Measurements from ENCODE around the gene NAA60. TPM values are rescaled to one million over a fixed set of nuclear protein-coding genes. Genes with fewer than 3 reads are reported as not detected.
A peak's percentile ranks its signal among the peaks of the same experiment; 100 is the strongest.

Gene NAA60
- total and polyA plus RNA-seq, 4 donors, result 16.6 to 57.7 (median 48.5) TPM

GRCh38 chr16:3487521-3488410, 44.3 kb downstream of the NAA60 start:
- H3K9me3 ChIP-seq (ENCODE audit: control insufficient read depth in 4 of 4, insufficient read depth in 3 of 4, low read length in 3 of 4), result no peaks in the 10 kb centered on the region
- peaks cover 0 to 4% (median 0%) of the 10 kb centered on the region in 5 donors for H3K4me1 ChIP-seq (ENCODE audit: control insufficient read depth in 5 of 5, insufficient read depth in 5 of 5, low read length in 5 of 5)
- TF ChIP-seq CTCF (IDR thresholded peaks at IDR 0.05; ENCODE audit: control extremely low read depth, extremely low read depth), result no peak
- 86% methylated on average over 24 of the region's 24 CpGs for WGBS, 2 donors
- ATAC-seq (ENCODE audit: insufficient read depth, low FRiP score) (no peak), DNase-seq (peak in 1 of 3 donors; percentile 21)
- H3K36me3 ChIP-seq (ENCODE audit: control insufficient read depth in 4 of 4, insufficient read depth in 4 of 4, low read length in 4 of 4), result peaks cover 3 to 45% (median 9%) of the 10 kb centered on the region in 4 donors
- H3K27me3 ChIP-seq (ENCODE audit: control insufficient read depth in 3 of 3, insufficient read depth in 3 of 3, low read length in 2 of 3), result no peaks in the 10 kb centered on the region
- no peak overlapping the region for H3K27ac ChIP-seq (ENCODE audit: low read depth in 1 of 2, low read length in 1 of 2)
- H3K9ac ChIP-seq (ENCODE audit: insufficient read depth in 1 of 2, low read length in 2 of 2), result no peak overlapping the region
- no peak overlapping the region for H3K4me3 ChIP-seq

- Histone ChIP-seq H3K4me1 (ENCODE audit: control insufficient read depth in 5 of 5, insufficient read depth in 5 of 5, low read length in 5 of 5) (peaks cover 0 to 4% (median 0%) of the 10 kb centered on the region in 5 donors), H3K4me3 (no peak overlapping the region), H3K9me3 (ENCODE audit: control insufficient read depth in 4 of 4, insufficient read depth in 3 of 4, low read length in 3 of 4) (no peaks in the 10 kb centered on the region), H3K9ac (ENCODE audit: insufficient read depth in 1 of 2, low read length in 2 of 2) (no peak overlapping the region), H3K27me3 (ENCODE audit: control insufficient read depth in 3 of 3, insufficient read depth in 3 of 3, low read length in 2 of 3) (no peaks in the 10 kb centered on the region), H3K27ac (ENCODE audit: low read depth in 1 of 2, low read length in 1 of 2) (no peak overlapping the region), H3K36me3 (ENCODE audit: control insufficient read depth in 4 of 4, insufficient read depth in 4 of 4, low read length in 4 of 4) (peaks cover 3 to 35% (median 5%) of the 10 kb centered on the region in 4 donors)
- DNase-seq (no peak), ATAC-seq (ENCODE audit: insufficient read depth, low FRiP score) (no peak)
- WGBS, 2 donors, result 74 to 86% methylated on average over 9 of the region's 13 CpGs
- no peak for TF ChIP-seq CTCF (IDR thresholded peaks at IDR 0.05; ENCODE audit: control extremely low read depth, extremely low read depth)
Measured at GRCh38 chr16:3488801-3489200, 45.3 kb downstream of the NAA60 start.

GRCh38 chr16:3490911-3491629, 47.6 kb downstream of the NAA60 start:
- no peak overlapping the region for H3K4me3 ChIP-seq
- H3K9me3 ChIP-seq (ENCODE audit: control insufficient read depth in 4 of 4, insufficient read depth in 3 of 4, low read length in 3 of 4), result no peaks in the 10 kb centered on the region
- DNase-seq (peak in 1 of 3 donors; percentile 10), ATAC-seq (ENCODE audit: insufficient read depth, low FRiP score) (no peak)
- 50 to 60% methylated on average over 17 of the region's 17 CpGs for WGBS, 2 donors
- H3K9ac ChIP-seq (ENCODE audit: insufficient read depth in 1 of 2, low read length in 2 of 2), result no peak overlapping the region
- no peak for TF ChIP-seq CTCF (IDR thresholded peaks at IDR 0.05; ENCODE audit: control extremely low read depth, extremely low read depth)
- H3K27ac ChIP-seq (ENCODE audit: low read depth in 1 of 2, low read length in 1 of 2), result no peak overlapping the region
- H3K36me3 ChIP-seq (ENCODE audit: control insufficient read depth in 4 of 4, insufficient read depth in 4 of 4, low read length in 4 of 4), result peaks cover 0 to 15% (median under 1%) of the 10 kb centered on the region in 4 donors
- peaks cover 0 to 4% (median 0%) of the 10 kb centered on the region in 5 donors for H3K4me1 ChIP-seq (ENCODE audit: control insufficient read depth in 5 of 5, insufficient read depth in 5 of 5, low read length in 5 of 5)
- no peaks in the 10 kb centered on the region for H3K27me3 ChIP-seq (ENCODE audit: control insufficient read depth in 3 of 3, insufficient read depth in 3 of 3, low read length in 2 of 3)

Data from lung (tissue), 12 donors.